ENCODE data around the gene COBL. TPM values are rescaled to one million over a fixed set of nuclear protein-coding genes. Genes with fewer than 3 reads are reported as not detected.

COBL gene
- total RNA-seq, 1 donor from 2014 or later: 6.3 TPM

GRCh38 chr7:51121036-51121790, 195.4 kb downstream of the COBL start:
- H3K27me3 Mint-ChIP-seq (ENCODE audit: insufficient read depth, low read depth): no peaks in the 10 kb centered on the region
- peaks cover under 1% of the 10 kb centered on the region for H3K9me3 Mint-ChIP-seq
- no peak overlapping the region for H3K27ac Mint-ChIP-seq
- Histone ChIP-seq H3K4me1 (peaks cover 11% of the 10 kb centered on the region), H2AFZ (replicated peaks) (no peak overlapping the region), H3K36me3 (no peaks in the 10 kb centered on the region), H3K27me3 (no peaks in the 10 kb centered on the region), H3F3A (ENCODE audit: low read depth) (peaks cover 7% of the 10 kb centered on the region), H3K27ac (no peak overlapping the region), H4K20me1 (ENCODE audit: low read depth) (no peaks in the 10 kb centered on the region), H3K9ac (no peak overlapping the region), H3K9me3 (ENCODE audit: low read depth) (no peaks in the 10 kb centered on the region), H3K4me2 (peak overlapping the region; percentile 39), H3K4me3 (no peak overlapping the region), H3K79me2 (ENCODE audit: low read depth) (no peaks in the 10 kb centered on the region)
- DNase-seq (ENCODE audit: low spot score): no peak
- peaks cover 9% of the 10 kb centered on the region for H3K4me1 Mint-ChIP-seq
- no peak overlapping the region for H3K4me3 Mint-ChIP-seq
- TF ChIP-seq EZH2 (IDR thresholded peaks at IDR 0.05): no peak
- TF ChIP-seq, protein P1, sequence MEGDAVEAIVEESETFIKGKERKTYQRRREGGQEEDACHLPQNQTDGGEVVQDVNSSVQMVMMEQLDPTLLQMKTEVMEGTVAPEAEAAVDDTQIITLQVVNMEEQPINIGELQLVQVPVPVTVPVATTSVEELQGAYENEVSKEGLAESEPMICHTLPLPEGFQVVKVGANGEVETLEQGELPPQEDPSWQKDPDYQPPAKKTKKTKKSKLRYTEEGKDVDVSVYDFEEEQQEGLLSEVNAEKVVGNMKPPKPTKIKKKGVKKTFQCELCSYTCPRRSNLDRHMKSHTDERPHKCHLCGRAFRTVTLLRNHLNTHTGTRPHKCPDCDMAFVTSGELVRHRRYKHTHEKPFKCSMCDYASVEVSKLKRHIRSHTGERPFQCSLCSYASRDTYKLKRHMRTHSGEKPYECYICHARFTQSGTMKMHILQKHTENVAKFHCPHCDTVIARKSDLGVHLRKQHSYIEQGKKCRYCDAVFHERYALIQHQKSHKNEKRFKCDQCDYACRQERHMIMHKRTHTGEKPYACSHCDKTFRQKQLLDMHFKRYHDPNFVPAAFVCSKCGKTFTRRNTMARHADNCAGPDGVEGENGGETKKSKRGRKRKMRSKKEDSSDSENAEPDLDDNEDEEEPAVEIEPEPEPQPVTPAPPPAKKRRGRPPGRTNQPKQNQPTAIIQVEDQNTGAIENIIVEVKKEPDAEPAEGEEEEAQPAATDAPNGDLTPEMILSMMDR (IDR thresholded peaks at IDR 0.05): no peak
- no peak for TF ChIP-seq EZH2phosphoT487 (IDR thresholded peaks at IDR 0.05)
- no peaks in the 10 kb centered on the region for H3K36me3 Mint-ChIP-seq

DNA sequence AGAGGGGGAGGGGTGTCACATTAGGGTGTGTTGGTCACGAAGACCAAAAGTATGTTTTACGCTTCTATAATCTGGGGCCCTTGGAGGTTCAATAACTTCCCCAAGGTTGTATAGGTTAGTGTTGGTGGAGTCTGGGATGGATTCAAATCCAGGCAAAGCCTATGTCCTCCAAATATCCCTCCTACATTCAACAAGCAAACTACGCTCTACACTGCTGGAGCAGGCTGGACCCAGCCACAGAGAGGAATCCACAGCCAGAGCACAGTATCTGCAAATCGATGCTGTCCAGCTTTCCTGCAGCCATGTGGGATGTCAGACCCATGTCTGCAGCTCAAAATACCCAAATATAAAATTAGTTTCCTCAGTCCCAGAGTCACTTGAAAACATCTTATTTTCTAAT, 198.0 kb downstream of the COBL start:
- no peak for DNase-seq (ENCODE audit: low spot score)
- Mint-ChIP-seq H3K27me3 (ENCODE audit: insufficient read depth, low read depth) (peaks cover 3% of the 10 kb centered on the region), H3K4me3 (no peak overlapping the region), H3K36me3 (no peaks in the 10 kb centered on the region), H3K4me1 (peaks cover 9% of the 10 kb centered on the region), H3K27ac (no peak overlapping the region), H3K9me3 (peaks cover 3% of the 10 kb centered on the region)
- Histone ChIP-seq H2AFZ (replicated peaks) (no peak overlapping the region), H3K4me1 (peaks cover 11% of the 10 kb centered on the region), H3K79me2 (ENCODE audit: low read depth) (no peaks in the 10 kb centered on the region), H3K4me2 (no peak overlapping the region), H4K20me1 (ENCODE audit: low read depth) (no peaks in the 10 kb centered on the region), H3F3A (ENCODE audit: low read depth) (peaks cover 7% of the 10 kb centered on the region), H3K27me3 (no peaks in the 10 kb centered on the region), H3K9me3 (ENCODE audit: low read depth) (no peaks in the 10 kb centered on the region), H3K27ac (no peak overlapping the region), H3K36me3 (no peaks in the 10 kb centered on the region), H3K9ac (no peak overlapping the region), H3K4me3 (no peak overlapping the region)
- TF ChIP-seq EZH2phosphoT487 (IDR thresholded peaks at IDR 0.05): no peak

DNA sequence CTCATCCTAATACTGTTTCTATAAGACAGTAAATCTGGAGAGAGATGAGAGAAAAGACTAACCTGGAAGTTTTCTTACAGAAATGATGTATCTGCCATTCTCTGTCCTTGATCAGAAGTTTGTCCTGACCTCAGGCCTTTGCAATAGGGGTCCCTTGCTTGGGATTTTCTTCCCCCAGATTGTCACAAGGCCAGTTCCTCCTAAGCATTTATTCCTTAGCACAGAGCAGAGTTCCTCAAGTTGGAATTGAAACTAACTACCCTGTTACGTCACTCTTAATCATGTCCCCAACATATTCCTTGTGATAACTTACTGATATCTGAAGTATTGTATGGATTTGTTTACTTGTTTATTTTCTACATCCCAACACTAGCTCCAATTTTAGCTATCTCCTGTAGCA, 202.1 kb downstream of the COBL start:
- no peaks in the 10 kb centered on the region for H3K4me1 Mint-ChIP-seq
- Histone ChIP-seq H3K4me2 (no peak overlapping the region), H3K9me3 (ENCODE audit: low read depth) (no peaks in the 10 kb centered on the region), H3K27me3 (no peaks in the 10 kb centered on the region), H3F3A (ENCODE audit: low read depth) (no peaks in the 10 kb centered on the region), H4K20me1 (ENCODE audit: low read depth) (no peaks in the 10 kb centered on the region), H3K79me2 (ENCODE audit: low read depth) (no peaks in the 10 kb centered on the region), H3K27ac (no peak overlapping the region), H3K4me1 (no peaks in the 10 kb centered on the region), H3K4me3 (no peak overlapping the region), H3K9ac (no peak overlapping the region), H2AFZ (replicated peaks) (no peak overlapping the region), H3K36me3 (no peaks in the 10 kb centered on the region)
- no peaks in the 10 kb centered on the region for H3K36me3 Mint-ChIP-seq
- peaks cover 3% of the 10 kb centered on the region for H3K9me3 Mint-ChIP-seq
- TF ChIP-seq EZH2phosphoT487 (IDR thresholded peaks at IDR 0.05) (no peak), EZH2 (IDR thresholded peaks at IDR 0.05) (no peak)
- TF ChIP-seq, protein P1 (IDR thresholded peaks at IDR 0.05): no peak
- peaks cover 3% of the 10 kb centered on the region for H3K27me3 Mint-ChIP-seq (ENCODE audit: insufficient read depth, low read depth)
- DNase-seq (ENCODE audit: low spot score): no peak
- H3K4me3 Mint-ChIP-seq: no peak overlapping the region
- H3K27ac Mint-ChIP-seq: no peak overlapping the region

DNA sequence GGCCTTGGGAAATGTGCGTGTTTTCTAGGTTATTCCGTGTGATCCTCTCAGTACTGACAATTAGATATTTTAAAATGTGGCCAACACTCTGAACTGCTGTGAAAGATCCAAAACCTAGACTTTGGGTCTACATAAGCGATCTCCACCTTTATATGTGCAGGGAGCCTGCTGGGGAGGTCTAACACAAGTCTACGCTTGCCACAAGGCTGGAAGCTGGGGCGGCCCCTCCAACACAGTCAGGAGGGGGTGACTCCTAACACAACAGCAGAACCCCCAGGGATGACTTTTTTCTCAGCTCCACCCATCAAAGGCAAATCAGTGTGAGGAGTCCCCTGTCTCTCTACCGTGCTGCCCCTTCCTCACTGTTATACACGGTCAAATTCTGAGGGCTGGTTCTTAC, 202.6 kb downstream of the COBL start:
- Mint-ChIP-seq H3K4me3 (no peak overlapping the region), H3K27me3 (ENCODE audit: insufficient read depth, low read depth) (peaks cover 3% of the 10 kb centered on the region), H3K9me3 (peaks cover 3% of the 10 kb centered on the region), H3K27ac (no peak overlapping the region), H3K4me1 (no peaks in the 10 kb centered on the region), H3K36me3 (no peaks in the 10 kb centered on the region)
- no peak overlapping the region for H3K27ac ChIP-seq
- H4K20me1 ChIP-seq (ENCODE audit: low read depth): no peaks in the 10 kb centered on the region
- no peaks in the 10 kb centered on the region for H3F3A ChIP-seq (ENCODE audit: low read depth)
- H3K79me2 ChIP-seq (ENCODE audit: low read depth): no peaks in the 10 kb centered on the region
- no peak for DNase-seq (ENCODE audit: low spot score)
- H3K4me3 ChIP-seq: no peak overlapping the region
- H3K9ac ChIP-seq: no peak overlapping the region
- no peaks in the 10 kb centered on the region for H3K36me3 ChIP-seq
- H3K4me2 ChIP-seq: no peak overlapping the region
- no peaks in the 10 kb centered on the region for H3K9me3 ChIP-seq (ENCODE audit: low read depth)
- TF ChIP-seq, protein P1 (IDR thresholded peaks at IDR 0.05): no peak
- TF ChIP-seq EZH2 (IDR thresholded peaks at IDR 0.05) (no peak), EZH2phosphoT487 (IDR thresholded peaks at IDR 0.05) (no peak)
- no peaks in the 10 kb centered on the region for H3K4me1 ChIP-seq
- H3K27me3 ChIP-seq: no peaks in the 10 kb centered on the region
- H2AFZ ChIP-seq (replicated peaks): no peak overlapping the region
